ENCODE data around the gene SLX9.
"Not testable (repeated sequence)": the region's sequence is repeated elsewhere in the genome, so short reads cannot be mapped to it uniquely, and the experiment has no call there.

The SLX9 gene

DNA sequence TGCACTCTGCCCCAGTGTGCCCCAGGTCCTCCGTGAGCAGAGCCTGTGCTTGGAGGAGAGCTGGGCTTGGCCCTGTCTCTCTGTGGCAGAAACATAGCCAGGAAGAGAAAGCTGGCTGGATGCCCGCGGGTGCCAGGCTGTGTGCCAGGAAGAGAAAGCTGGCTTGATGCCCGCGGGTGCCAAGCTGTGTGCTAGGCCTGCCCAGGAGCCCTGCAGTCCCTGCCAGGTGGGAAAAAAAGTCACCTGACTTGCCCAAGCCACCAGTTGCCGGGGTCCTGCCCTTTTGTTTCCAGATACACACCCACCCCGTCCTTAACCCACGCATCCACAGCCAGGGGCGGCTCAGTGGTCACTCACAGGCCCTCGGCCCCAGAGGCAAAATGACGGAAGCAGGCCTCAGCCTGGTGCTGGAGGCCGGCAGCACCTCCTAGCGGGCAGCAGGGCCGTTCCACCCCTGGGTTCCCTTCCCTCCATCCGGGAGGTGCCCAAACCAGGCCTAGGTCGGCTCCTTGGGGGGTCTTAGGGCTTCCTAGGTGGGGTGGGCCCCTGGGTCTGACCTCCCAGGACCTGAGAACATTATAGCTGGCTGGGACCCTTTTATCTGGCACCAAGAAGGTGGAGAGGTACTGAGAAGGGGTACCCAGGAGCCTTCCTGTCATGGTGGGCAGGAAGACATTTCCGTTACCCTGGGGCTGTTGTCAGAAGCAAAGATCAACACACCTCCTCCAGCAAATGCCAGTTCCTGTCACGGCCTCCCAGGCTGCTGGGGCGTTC, 28.3 kb upstream of the SLX9 start:
- 0 out of 2 replicates have a peak, but pooled peaks have one; percentile 13 for TF ChIP-seq POLR2A (IDR thresholded peaks at IDR 0.05; ENCODE audit: low read depth, low read length)
- TF ChIP-seq POLR2AphosphoS5 (IDR thresholded peaks at IDR 0.05; ENCODE audit: low read depth, low read length), result no peak
- DNase-seq (ENCODE audit: insufficient read length), result peak; percentile 63
- peak; percentile 51 for FAIRE-seq

- FAIRE-seq (no peak), DNase-seq (ENCODE audit: insufficient read length) (no peak)
Observed at GRCh38 chr21:44912158-44912473, 27.7 kb upstream of the SLX9 start.

DNA sequence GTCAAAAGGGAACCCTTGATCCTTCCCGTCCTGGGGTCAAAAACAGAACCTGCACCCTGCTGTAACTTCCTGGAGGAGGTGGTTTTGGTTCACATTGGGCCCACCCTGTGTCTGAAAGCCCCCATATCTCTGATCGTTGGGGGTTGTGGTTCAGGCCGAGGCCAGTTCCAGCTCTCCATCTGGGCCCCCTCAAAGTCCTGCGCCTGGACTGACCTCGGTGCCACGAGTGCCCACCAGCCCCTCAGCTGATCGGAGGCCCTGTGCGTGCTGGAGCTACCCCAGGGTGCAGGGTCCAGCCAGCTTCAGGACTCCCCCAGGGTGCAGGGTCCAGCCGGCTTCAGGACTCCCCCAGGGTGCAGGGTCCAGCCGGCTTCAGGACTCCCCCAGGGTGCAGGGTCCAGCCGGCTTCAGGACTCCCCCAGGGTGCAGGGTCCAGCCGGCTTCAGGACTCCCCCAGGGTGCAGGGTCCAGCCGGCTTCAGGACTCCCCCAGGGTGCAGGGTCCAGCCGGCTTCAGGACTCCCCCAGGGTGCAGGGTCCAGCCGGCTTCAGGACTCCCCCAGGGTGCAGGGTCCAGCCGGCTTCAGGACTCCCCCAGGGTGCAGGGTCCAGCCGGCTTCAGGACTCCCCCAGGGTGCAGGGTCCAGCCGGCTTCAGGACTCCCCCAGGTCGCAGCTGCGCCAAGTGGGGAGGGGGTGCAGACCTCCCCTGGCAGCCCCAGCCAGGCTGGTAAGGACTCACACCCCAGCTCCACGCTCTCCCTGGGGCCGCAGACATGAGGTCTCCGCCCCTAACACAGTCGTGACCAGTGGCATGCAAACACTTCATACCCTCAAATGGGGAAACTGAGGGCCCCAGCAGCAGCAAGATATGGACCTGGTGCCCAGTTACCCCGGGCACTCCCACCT, 27.1 kb upstream of the SLX9 start:
- not testable (repeated sequence) for FAIRE-seq; DNase-seq (ENCODE audit: insufficient read length)

More at GRCh38 chr21:44912158-44912473, 27.7 kb upstream of the SLX9 start:
- TF ChIP-seq POLR2A (IDR thresholded peaks at IDR 0.05; ENCODE audit: low read depth, low read length) (no peak), TAF1 (IDR thresholded peaks at IDR 0.05; ENCODE audit: borderline replicate concordance, low read depth, low read length) (no peak), POLR2AphosphoS5 (IDR thresholded peaks at IDR 0.05; ENCODE audit: low read depth, low read length) (no peak)

DNA sequence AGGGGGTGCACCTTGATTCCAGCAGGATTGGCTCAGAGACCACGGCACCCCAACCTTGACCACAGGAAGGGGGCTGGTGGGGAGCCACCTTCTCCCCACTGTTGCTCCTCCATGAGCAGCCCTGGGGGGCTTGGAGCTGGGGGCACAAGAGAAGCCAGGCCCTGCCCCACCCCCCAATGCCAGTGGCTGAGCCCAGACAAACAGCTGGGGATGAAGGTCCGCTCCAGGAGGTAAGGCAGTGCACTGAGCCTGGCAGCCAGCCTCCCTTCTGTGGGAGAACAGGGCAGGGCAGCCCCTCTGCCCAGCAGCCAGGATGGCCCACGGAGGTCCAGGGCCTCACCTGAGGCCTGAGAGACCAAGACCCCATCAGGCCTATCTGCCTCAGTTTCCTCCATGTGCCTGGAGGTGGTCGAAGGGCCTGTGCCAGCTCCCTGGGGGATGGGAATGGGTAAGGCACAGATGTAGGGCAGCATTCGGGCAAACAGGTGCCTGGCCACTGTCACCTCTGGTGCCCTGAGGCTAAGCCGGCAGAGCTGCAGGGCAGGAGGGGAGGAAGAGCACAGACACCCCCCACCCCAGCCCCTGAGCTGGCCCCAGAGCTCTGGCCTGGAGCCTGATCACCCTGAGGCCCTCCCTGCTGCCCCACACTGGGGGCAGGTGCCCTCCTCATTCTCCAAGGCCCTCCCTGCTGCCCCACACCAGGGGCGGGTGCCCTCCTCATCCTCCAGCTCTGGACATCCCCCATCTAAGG, 26.2 kb upstream of the SLX9 start:
- TF ChIP-seq POLR2A (IDR thresholded peaks at IDR 0.05; ENCODE audit: low read depth, low read length), result no peak
- no peak for TF ChIP-seq TAF1 (IDR thresholded peaks at IDR 0.05; ENCODE audit: borderline replicate concordance, low read depth, low read length)
- TF ChIP-seq POLR2AphosphoS5 (IDR thresholded peaks at IDR 0.05; ENCODE audit: low read depth, low read length), result no peak
- FAIRE-seq, result no peak

DNA sequence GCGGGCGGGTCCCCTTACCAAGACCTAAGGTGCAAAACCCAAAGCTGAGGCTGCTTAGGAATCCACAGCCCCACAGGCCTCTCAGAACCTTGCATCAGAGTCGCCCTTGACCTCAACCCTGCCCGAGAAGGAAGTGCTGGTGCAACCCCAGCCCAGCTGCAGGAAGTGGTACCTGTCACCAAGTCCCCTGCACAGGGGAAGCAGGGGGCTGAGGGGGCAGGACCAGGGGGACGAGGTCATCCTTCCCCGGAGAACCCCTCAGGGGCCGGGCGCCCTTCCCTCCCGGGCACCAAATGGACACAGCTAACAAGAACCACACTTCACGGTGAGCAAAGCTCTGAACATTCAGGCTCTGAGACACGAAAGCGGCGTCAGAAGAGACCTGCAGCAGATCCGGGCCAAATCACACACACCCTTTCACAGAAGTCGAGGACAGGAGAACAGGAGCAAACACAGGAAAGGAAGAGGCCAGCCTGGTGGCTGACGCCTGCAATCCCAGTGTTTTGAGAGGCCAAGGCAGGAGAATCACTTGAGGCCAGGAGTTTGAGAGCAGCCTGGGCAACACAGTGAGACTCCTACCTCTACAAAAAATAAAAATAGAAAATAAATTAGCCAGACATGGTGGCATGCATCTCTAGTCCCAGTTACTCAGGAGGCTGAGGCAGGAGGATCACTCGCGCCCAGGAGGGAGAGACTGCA, 25.5 kb upstream of the SLX9 start:
- peak; percentile 75 for DNase-seq (ENCODE audit: insufficient read length)
- TF ChIP-seq POLR2A (IDR thresholded peaks at IDR 0.05; ENCODE audit: low read depth, low read length) (no peak), POLR2AphosphoS5 (IDR thresholded peaks at IDR 0.05; ENCODE audit: low read depth, low read length) (no peak), TAF1 (IDR thresholded peaks at IDR 0.05; ENCODE audit: borderline replicate concordance, low read depth, low read length) (no peak)
- peak; percentile 96 for FAIRE-seq

More for the DNA sequence above, 26.2 kb upstream of the SLX9 start:
- no peak for DNase-seq (ENCODE audit: insufficient read length)

DNA sequence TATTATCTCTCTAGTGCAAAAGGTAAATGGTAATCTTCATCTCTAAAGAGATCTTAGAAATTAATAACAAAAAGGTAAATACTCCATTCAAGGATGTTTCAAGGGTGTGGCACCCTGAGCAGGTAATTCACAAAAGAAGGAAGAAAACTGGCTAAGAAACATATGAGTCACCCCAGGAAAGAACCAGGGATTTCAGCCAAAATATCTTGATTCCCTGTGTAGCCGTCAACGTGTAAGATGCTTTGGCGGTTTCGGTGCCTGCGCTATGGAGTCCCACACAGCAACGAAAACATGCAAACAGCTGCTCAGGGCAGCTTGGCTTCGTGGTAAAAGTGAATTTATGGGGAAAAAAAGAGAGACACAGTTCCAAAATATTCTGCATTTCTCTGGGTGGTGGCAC, 22.9 kb upstream of the SLX9 start:
- TF ChIP-seq POLR2AphosphoS5 (IDR thresholded peaks at IDR 0.05; ENCODE audit: low read depth, low read length) (no peak), TAF1 (IDR thresholded peaks at IDR 0.05; ENCODE audit: borderline replicate concordance, low read depth, low read length) (no peak), POLR2A (IDR thresholded peaks at IDR 0.05; ENCODE audit: low read depth, low read length) (no peak)
- DNase-seq (ENCODE audit: insufficient read length), result no peak
- no peak for FAIRE-seq

GRCh38 chr21:44917446-44918106, 22.3 kb upstream of the SLX9 start:
- TF ChIP-seq TAF1 (IDR thresholded peaks at IDR 0.05; ENCODE audit: borderline replicate concordance, low read depth, low read length), result no peak
- no peak for TF ChIP-seq POLR2A (IDR thresholded peaks at IDR 0.05; ENCODE audit: low read depth, low read length)
- no peak for TF ChIP-seq POLR2AphosphoS5 (IDR thresholded peaks at IDR 0.05; ENCODE audit: low read depth, low read length)
- no peak for FAIRE-seq
- no peak for DNase-seq (ENCODE audit: insufficient read length)

- TF ChIP-seq TAF1 (IDR thresholded peaks at IDR 0.05; ENCODE audit: borderline replicate concordance, low read depth, low read length), result no peak
- no peak for TF ChIP-seq POLR2AphosphoS5 (IDR thresholded peaks at IDR 0.05; ENCODE audit: low read depth, low read length)
- no peak for TF ChIP-seq POLR2A (IDR thresholded peaks at IDR 0.05; ENCODE audit: low read depth, low read length)
- DNase-seq (ENCODE audit: insufficient read length), result no peak
- FAIRE-seq, result no peak
Observed at GRCh38 chr21:44918107-44918470, 21.7 kb upstream of the SLX9 start.

DNA sequence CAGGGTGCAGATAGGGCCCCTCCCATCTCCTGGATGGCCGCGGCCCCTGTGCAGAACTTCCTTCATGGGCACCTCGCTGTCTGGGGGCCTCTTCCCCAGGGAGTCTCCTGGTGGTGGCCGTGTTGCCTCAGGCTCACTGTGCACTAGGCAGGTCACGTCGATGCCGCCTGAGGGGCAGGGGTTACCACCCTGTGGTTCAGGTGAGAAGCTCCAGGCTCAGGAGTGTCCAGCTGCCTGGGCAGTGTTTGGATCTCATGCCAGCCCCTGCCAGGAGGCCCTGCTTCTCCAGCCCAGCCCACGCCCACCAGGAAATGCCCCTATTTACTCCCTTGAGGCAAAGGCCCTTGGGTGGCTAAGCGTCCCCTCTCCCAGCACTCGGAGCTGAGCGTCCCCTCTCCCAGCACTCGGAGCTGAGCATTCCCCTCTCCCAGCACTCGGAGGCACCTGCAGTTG, 21.2 kb upstream of the SLX9 start:
- FAIRE-seq, result no peak
- TF ChIP-seq POLR2AphosphoS5 (IDR thresholded peaks at IDR 0.05; ENCODE audit: low read depth, low read length), result no peak
- no peak for TF ChIP-seq POLR2A (IDR thresholded peaks at IDR 0.05; ENCODE audit: low read depth, low read length)
- no peak for TF ChIP-seq TAF1 (IDR thresholded peaks at IDR 0.05; ENCODE audit: borderline replicate concordance, low read depth, low read length)
- DNase-seq (ENCODE audit: insufficient read length), result no peak

DNA sequence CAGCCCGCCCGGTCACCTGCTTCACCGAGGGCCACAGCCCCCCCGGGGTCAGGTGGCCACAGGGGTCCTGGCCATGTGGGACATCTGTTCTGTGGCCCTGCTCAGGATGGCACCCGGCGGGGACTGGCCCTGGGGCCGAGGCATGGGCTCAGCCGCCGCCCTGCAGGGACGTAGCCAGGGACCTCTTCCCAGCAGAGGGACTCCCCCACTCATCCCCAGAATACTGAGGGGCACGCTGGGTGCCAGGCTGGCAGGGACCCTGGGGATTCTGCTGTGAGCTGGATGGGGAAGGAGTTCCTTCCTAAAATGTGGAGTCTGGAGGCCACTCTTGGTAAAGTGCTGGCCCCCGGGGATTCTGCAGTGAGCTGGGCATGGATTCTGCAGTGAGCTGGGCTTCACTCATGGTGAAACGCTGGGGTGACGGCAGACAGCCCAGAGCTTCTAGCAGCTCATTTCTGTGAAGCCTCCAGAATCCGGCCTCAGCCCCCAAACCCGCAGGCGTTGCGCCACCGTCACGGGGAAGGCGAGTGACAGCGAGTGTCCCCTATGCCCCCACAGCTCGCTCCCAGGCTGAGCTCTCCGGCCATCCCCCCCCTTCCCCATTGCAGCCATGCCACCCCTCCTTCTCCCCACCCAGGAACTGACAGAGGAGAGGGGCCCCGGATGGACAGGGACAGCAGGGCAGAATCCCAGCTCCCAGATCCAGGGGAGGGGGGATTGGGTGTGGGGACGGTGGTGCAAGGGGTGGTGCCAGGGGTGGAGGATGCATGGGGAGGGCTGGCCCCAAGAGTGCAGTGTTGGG, 20.5 kb upstream of the SLX9 start:
- no peak for TF ChIP-seq POLR2AphosphoS5 (IDR thresholded peaks at IDR 0.05; ENCODE audit: low read depth, low read length)
- no peak for TF ChIP-seq TAF1 (IDR thresholded peaks at IDR 0.05; ENCODE audit: borderline replicate concordance, low read depth, low read length)
- TF ChIP-seq POLR2A (IDR thresholded peaks at IDR 0.05; ENCODE audit: low read depth, low read length), result no peak
- DNase-seq (ENCODE audit: insufficient read length) (no peak), FAIRE-seq (no peak)
